Mesenteric fat pad (tissue), 1 donor: Measurements from ENCODE around the gene NRG3. TPM values are rescaled to one million over a fixed set of nuclear protein-coding genes. Genes with fewer than 3 reads are reported as not detected.

Experiments used
- DNase-seq: peaks from one replicate; pipeline ENCODE4 v3.0.0-alpha.2; 2020; ENCODE audit warnings: low spot score
- total RNA-seq: library from RNA; stranded (reverse); fragmentation: NEBNext Ultra II Directional; extraction: Animal tissue kit (Norgen Biotek cat#: 25700); gene quantifications from one replicate; pipeline ENCODE4 v1.2.1, GENCODE V29; 2021
- donor health status: DM: yes; HTN: yes; CAD: no.

Gene NRG3
- total RNA-seq, 1 donor from 2014 or later = 0.19 TPM

DNA sequence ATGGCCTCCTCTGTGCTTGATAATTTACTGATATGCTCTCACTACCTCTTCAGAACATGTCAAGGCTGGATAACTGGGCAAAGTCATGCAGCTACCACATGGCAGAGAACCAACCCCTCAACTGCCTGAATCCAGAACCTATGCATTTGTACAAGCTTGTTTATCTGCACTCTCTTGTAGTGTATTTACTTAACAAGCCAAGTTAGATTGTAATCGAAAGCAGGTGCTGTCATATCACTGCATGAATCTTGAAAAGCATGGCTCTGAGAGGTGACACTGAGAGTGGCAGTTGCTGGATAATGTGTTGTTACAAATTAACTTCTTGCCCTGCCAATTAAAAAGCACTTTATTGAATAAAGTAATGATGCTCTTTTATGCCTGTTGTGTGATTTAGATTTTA, 588.6 kb downstream of the NRG3 start:
- no peak for DNase-seq

DNA sequence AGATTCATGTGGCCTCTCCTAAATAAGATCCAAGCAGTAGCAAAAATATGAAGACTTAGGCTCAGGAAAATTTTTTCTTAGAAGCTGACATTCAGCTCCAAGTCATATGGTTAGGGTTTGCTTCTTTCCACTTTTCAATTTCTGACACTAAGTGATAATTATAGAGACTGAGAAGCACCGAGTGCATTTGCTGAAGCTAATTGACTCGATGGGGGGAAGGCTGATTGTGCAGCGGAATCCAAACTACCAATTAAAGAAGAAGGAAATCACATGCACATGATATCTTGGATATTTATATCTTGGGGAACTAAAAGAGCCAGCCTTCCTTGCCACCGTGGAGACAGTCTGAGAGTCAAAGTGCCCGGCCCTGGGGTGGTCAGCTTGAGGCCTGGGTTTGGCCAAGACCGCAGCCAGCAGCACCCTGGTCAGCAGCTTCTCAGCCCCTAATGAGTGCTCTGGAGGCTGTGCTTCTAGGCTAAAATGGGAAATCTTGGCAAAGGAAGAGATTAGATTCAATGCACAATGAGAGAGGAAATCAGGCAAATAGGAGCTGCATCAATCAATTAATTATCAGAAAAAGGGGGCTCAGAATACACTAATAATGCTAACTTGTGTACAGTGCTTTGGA, 589.3 kb downstream of the NRG3 start:
- no peak for DNase-seq

DNA sequence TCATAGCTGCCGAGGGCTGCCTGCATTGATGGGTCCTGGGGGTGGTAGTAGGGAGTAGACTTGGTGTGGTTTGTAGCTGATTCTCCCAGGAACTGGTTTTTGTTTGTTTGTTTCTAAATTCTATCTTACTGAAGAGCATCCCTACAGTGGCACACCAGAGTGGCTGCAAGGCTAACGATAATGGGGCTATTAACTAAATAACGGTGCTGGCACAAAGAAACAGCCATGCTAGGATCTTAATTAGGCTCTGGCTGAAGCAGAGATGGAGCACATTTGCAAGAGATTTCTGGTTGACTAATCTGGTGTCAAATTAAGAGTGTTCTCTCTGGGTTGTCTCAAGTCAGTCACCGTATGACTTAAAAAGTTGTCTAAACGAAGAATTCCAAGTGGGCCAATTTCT, 590.0 kb downstream of the NRG3 start:
- DNase-seq = no peak

GRCh38 chr10:82468453-82468852, 593.5 kb downstream of the NRG3 start:
- no peak for DNase-seq

DNA sequence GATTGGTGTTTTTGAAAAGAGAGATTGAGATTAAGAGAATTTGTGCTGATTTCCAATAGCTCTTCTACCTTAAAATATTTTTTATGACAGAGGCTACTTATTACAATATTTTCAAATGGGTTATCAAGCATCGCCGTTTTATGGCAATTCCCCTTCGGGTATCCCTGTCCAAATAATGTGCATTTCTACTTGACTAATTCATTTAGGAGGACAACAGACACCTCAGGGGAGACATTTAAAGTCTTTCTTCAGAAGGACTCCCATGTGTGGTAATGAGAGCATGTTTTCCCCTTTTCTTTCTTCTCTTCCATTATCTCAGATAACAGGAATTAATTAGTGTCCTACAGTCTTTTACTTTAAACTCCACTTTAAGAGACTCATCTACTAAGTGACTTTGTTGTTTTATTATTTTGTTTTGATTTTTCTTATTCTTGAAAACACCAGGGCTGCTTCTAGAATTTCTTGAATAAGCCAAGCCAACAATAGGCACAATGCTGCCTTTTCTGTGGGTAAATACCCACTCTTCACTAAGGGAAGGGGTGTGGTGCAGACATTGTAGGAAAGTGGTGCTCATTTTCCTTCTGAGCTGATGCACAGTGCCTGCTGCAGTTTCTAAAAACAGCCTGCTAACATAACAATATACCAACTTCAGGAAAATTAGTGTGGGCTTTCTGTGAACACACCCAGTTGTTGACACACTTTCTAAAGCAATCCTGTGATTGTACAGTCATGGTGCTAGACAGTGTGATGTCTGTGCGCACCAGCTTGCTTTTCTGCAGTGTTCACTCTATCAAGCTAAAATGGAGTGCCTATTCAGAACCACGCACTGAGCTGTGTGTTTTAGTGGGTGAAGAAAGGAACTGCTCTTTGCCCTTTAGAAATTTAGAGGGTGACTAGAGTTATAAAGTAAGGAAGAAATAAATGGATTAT, 597.7 kb downstream of the NRG3 start:
- DNase-seq = no peak

DNA sequence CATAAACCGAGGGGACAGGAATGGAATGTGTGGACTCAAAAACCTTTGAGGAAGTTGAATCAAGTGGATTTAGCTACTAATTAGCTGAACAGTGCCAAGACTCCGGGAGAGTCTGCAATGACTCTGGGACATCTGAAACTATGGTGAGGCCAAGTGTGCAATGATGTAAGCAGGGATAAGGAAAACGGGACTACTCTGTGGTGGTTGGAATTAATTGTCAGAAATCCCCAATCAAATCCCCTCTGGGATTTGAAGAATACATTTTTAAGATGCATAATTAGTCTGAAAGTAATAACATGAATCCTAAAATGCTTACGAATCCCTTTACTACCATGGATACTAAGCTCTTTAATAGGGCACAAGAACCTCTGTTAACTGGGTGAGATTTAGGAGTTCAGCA, 602.8 kb downstream of the NRG3 start:
- DNase-seq = no peak

- DNase-seq = no peak
Observed at GRCh38 chr10:82492647-82493046, 617.7 kb downstream of the NRG3 start.

DNA sequence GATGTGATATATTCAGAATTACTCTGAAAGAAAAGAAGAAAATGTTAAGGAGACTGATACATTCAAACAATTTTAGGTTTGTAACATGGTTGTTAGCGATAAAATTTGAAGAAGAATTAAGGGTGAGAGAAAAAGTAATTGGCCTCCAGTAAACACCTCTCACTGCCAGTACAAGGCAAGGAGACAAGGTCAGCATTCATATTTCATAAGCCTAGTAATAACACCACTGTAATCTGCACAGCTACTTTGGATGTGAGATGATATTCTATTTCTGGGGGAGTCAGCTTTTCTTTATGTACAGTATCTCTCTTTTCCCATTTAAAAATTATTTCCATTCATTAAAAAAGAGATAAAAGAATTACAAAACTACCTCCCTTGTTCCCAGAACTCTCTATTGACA, 621.1 kb downstream of the NRG3 start:
- no peak for DNase-seq

- no peak for DNase-seq
Observed at GRCh38 chr10:82497439-82497838, 622.4 kb downstream of the NRG3 start.

GRCh38 chr10:82498976-82499375, 624.0 kb downstream of the NRG3 start:
- no peak for DNase-seq

- DNase-seq = no peak
Observed at GRCh38 chr10:82505009-82505408, 630.0 kb downstream of the NRG3 start.

- DNase-seq = no peak
Observed at GRCh38 chr10:82506680-82507376, 631.8 kb downstream of the NRG3 start.

DNA sequence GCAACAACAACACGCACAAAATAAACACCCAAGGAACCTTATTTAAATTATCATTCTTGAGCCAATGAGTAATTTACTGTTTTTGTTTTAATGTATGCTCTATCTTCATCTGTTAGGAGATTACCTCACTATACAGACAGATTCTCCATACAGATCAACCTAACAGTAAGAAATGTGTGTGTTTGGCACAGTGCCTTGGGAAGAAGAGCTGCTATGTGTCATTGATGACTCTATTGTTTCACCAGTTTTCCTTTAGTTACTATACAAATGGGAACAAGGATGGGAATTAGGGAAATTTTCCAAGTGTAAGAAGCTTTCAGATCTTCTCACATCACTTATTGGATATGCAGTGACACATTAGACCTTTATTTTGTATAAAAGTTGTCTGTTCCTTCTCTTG, 640.3 kb downstream of the NRG3 start:
- DNase-seq = no peak

DNA sequence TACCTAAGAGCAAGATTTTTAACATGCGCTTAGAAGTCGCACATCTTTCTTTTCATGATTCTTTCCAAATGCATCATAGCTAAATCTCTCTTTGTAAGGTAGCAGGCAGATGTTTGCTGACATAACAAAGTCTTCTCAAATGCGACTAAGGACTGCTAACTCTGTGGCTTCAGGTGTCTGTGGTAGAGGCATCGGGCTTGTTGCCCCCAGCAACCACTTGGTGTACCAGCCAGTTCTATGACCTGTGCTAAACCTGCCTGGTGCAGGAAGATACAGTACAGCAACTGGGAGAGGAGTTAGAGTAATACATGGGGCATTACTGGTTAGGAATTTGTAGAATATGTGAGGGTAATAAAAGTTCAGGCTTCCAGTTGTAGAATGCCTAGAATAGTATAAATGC, 654.1 kb downstream of the NRG3 start:
- no peak for DNase-seq

GRCh38 chr10:82535457-82535856, 660.5 kb downstream of the NRG3 start:
- DNase-seq = no peak

DNA sequence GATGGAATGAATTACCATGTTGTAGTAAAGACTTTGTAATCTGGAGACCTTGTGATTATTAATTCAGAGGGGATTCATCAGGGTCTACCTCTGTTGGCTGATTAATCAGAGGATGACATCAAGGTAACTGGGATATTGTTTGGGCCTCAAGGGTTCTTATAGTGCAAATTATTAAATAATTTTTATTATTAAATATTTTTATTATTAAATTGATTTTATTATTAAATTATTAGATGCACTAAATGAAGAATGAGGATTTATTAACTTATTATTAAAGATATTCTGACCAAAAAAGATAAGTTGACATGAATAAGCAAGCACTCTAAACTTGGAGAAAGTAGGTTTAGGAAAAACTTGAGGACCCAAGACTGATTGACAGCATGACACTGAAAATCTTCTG, 661.7 kb downstream of the NRG3 start:
- DNase-seq = no peak

GRCh38 chr10:82538272-82538671, 663.3 kb downstream of the NRG3 start:
- DNase-seq = no peak

DNA sequence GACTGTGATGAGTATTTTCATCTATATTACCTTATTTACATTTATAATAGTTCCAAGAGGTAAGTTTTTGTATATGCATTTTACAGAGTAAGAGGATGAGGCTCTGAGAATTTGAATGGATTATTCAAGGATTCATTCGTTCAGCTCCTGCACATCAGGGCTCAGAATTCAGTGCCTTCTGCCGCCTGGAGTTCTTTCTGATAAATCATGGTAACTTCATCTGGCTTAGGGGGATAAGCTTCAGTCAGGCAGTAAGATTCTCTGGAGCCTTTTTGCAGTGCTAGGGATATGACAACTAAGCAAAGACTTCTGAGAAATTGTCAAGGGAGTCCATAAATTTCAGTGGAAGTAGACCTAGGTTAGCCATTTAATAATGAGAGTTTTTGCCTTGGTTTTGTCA, 668.6 kb downstream of the NRG3 start:
- no peak for DNase-seq

- DNase-seq = no peak
Observed at GRCh38 chr10:82544377-82544776, 669.4 kb downstream of the NRG3 start.

- DNase-seq = no peak
Observed at GRCh38 chr10:82551506-82551905, 676.5 kb downstream of the NRG3 start.

- no peak for DNase-seq
Observed at GRCh38 chr10:82552267-82552666, 677.3 kb downstream of the NRG3 start.

GRCh38 chr10:82554381-82554780, 679.4 kb downstream of the NRG3 start:
- DNase-seq = no peak
